Mucosa of gallbladder (tissue), 1 donor: Measurements from ENCODE around the gene XCL1. TPM values are rescaled to one million over a fixed set of nuclear protein-coding genes. Genes with fewer than 3 reads are reported as not detected.
"Not testable (repeated sequence)": the region's sequence is repeated elsewhere in the genome, so short reads cannot be mapped to it uniquely, and the experiment has no call there.

Experiments
- DNase-seq: peaks from one replicate; pipeline ENCODE4 v3.0.0-alpha.2; 2020; ENCODE audit warnings: low spot score
- total RNA-seq: library from RNA; stranded (reverse); gene quantifications from one replicate; pipeline ENCODE4 v1.2.1, GENCODE V29; 2021
- donor health status: DM: no; HTN: no; CAD: no.

Gene XCL1
- total RNA-seq, 1 donor from 2014 or later: 1.6 TPM

- DNase-seq: no peak
Measured at GRCh38 chr1:168567568-168567967, 8.8 kb upstream of the XCL1 start.

- no peak for DNase-seq
Measured at GRCh38 chr1:168568346-168568745, 8.1 kb upstream of the XCL1 start.

- DNase-seq: no peak
Measured at GRCh38 chr1:168570652-168571051, 5.8 kb upstream of the XCL1 start.

- no peak for DNase-seq
Measured at GRCh38 chr1:168572633-168573032, 3.8 kb upstream of the XCL1 start.

- DNase-seq: not testable (repeated sequence)
Measured at GRCh38 chr1:168574234-168574633, 2.2 kb upstream of the XCL1 start.

- DNase-seq: not testable (repeated sequence)
Measured at GRCh38 chr1:168578531-168579185, 2.3 kb downstream of the XCL1 start.

- DNase-seq: not testable (repeated sequence)
Measured at GRCh38 chr1:168580290-168580689, 3.9 kb downstream of the XCL1 start.

- not testable (repeated sequence) for DNase-seq
Measured at GRCh38 chr1:168580991-168581390, 4.6 kb downstream of the XCL1 start.

- DNase-seq: no peak
Measured at GRCh38 chr1:168581817-168582572, 5.6 kb downstream of the XCL1 start.

- no peak for DNase-seq
Measured at GRCh38 chr1:168582688-168583336, 6.4 kb downstream of the XCL1 start.

GRCh38 chr1:168583571-168583970, 7.2 kb downstream of the XCL1 start:
- no peak for DNase-seq

- no peak for DNase-seq
Measured at GRCh38 chr1:168585191-168585590, 8.8 kb downstream of the XCL1 start.

- DNase-seq: no peak
Measured at GRCh38 chr1:168585937-168586336, 9.5 kb downstream of the XCL1 start.

- no peak for DNase-seq
Measured at GRCh38 chr1:168589167-168589566, 12.8 kb downstream of the XCL1 start.

- DNase-seq: no peak
Measured at GRCh38 chr1:168591066-168591465, 14.7 kb downstream of the XCL1 start.

- DNase-seq: no peak
Measured at GRCh38 chr1:168591641-168592250, 15.3 kb downstream of the XCL1 start.

- not testable (repeated sequence) for DNase-seq
Measured at GRCh38 chr1:168595403-168595802, 19.0 kb downstream of the XCL1 start.

GRCh38 chr1:168598125-168598524, 21.7 kb downstream of the XCL1 start:
- no peak for DNase-seq

GRCh38 chr1:168598892-168599291, 22.5 kb downstream of the XCL1 start:
- DNase-seq: no peak

- no peak for DNase-seq
Measured at GRCh38 chr1:168599641-168600040, 23.2 kb downstream of the XCL1 start.

- DNase-seq: no peak
Measured at GRCh38 chr1:168601051-168601450, 24.6 kb downstream of the XCL1 start.

GRCh38 chr1:168603501-168604110, 27.2 kb downstream of the XCL1 start:
- peak; percentile 80 for DNase-seq
